ENCODE results near the gene TRPV6. TPM values are rescaled to one million over a fixed set of nuclear protein-coding genes. Genes with fewer than 3 reads are reported as not detected.

Gene TRPV6
- total RNA-seq, 2 experiments from 2014 or later, result not detected

DNA sequence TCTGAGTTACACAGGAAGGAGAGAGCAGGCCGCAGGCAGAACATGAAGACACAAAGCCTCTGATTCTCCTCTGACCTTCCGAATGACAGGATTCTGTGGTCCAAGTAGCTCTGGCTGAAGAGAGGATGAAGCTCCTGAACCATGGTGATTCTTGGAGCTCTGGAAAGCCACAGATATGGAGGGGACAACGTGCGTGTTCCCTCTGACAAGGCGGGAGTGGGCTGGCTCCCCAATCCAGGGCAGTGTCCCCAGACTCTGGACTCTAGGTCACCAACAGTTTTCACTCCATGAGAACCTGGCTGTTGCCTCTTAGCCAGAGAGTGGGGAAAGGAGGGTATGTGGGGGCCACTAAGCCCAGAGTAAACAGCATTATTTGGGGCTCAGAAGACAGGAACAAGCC lies 7.4 kb upstream of the TRPV6 start:
- ChIA-PET POLR2A (no interaction called here), CTCF (interaction anchor here (0.5 kb wide), 1 partner anchor 173 kb away, joined by 3 read pairs; no protein-coding TSS in a partner anchor)
- Mint-ChIP-seq H3K27ac (no peak overlapping the region), H3K4me1 (no peaks in the 10 kb centered on the region), H3K4me3 (no peak overlapping the region), H3K36me3 (ENCODE audit: low read depth) (no peaks in the 10 kb centered on the region), H3K27me3 (peaks cover 4% of the 10 kb centered on the region), H3K9me3 (ENCODE audit: low read depth) (no peaks in the 10 kb centered on the region)
- intact Hi-C loops (cut with DNase I, micrococcal nuclease), result no loop called here
- ATAC-seq (no peak), DNase-seq (no peak)

- peaks cover 4% of the 10 kb centered on the region for H3K27me3 Mint-ChIP-seq
- no peak for ATAC-seq
- no peak overlapping the region for H3K4me3 Mint-ChIP-seq
- H3K4me1 Mint-ChIP-seq, result no peaks in the 10 kb centered on the region
- no peak overlapping the region for H3K27ac Mint-ChIP-seq
- H3K36me3 Mint-ChIP-seq (ENCODE audit: low read depth), result no peaks in the 10 kb centered on the region
- POLR2A ChIA-PET, result no interaction called here
- intact Hi-C loops (cut with DNase I, micrococcal nuclease), result no loop called here
- H3K9me3 Mint-ChIP-seq (ENCODE audit: low read depth), result no peaks in the 10 kb centered on the region
- DNase-seq, result no peak
- CTCF ChIA-PET, result interaction anchor here (0.6 kb wide), 1 partner anchor 337 kb away, joined by 3 read pairs; no protein-coding TSS in a partner anchor
These were observed 6.0 kb upstream of the TRPV6 start for GRCh38 chr7:142891490-142892082.

DNA sequence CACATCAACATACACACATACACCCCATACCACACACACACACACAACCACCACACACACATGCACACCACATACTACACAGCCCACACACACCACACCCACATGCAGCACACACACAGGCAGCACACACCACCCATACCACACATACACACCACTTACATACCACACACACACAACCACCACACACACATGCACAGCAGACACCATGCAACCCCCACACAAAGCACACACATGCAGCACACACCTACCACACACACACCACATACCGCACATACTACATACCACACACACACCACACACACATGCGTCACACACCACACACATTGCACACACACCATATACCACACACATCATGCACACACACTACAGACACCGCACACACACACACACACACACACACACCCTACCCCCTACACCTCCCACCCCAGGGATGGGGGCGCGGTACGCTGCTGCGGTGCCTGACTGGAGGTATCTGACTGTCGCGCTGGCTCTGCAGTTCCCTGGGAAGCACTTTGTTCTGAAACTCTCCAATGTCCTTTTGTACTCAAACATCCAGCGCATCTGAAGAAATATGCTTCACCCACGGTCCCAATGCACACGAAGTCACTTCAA lies 5.4 kb upstream of the TRPV6 start:
- Mint-ChIP-seq H3K27ac (no peak overlapping the region), H3K4me3 (no peak overlapping the region), H3K36me3 (ENCODE audit: low read depth) (no peaks in the 10 kb centered on the region), H3K27me3 (peaks cover 4% of the 10 kb centered on the region), H3K4me1 (no peaks in the 10 kb centered on the region), H3K9me3 (ENCODE audit: low read depth) (no peaks in the 10 kb centered on the region)
- ATAC-seq, result no peak
- POLR2A ChIA-PET, result no interaction called here
- DNase-seq, result no peak
- intact Hi-C loops (cut with DNase I, micrococcal nuclease), result no loop called here
- CTCF ChIA-PET, result interaction anchor here (0.6 kb wide), 1 partner anchor 336 kb away, joined by 3 read pairs; no protein-coding TSS in a partner anchor

GRCh38 chr7:142889816-142890215 lies 4.3 kb upstream of the TRPV6 start:
- Mint-ChIP-seq H3K9me3 (ENCODE audit: low read depth) (no peaks in the 10 kb centered on the region), H3K4me1 (no peaks in the 10 kb centered on the region), H3K4me3 (no peak overlapping the region), H3K27me3 (peaks cover 4% of the 10 kb centered on the region), H3K27ac (no peak overlapping the region), H3K36me3 (ENCODE audit: low read depth) (no peaks in the 10 kb centered on the region)
- DNase-seq, result no peak
- ATAC-seq, result peak; percentile 26
- POLR2A ChIA-PET, result no interaction called here
- CTCF ChIA-PET, result no interaction called here
- intact Hi-C loops (cut with DNase I, micrococcal nuclease), result no loop called here

- ATAC-seq (no peak), DNase-seq (no peak)
- intact Hi-C loops (cut with DNase I, micrococcal nuclease), result loop anchor here in 1 of 2 experiments (1.0 kb wide), 1 partner anchor 11 kb away; no protein-coding TSS in a partner anchor
- no peaks in the 10 kb centered on the region for H3K4me1 Mint-ChIP-seq
- no peak overlapping the region for H3K27ac Mint-ChIP-seq
- no peak overlapping the region for H3K4me3 Mint-ChIP-seq
- peaks cover 4% of the 10 kb centered on the region for H3K27me3 Mint-ChIP-seq
- ChIA-PET CTCF (interaction anchor here (0.7 to 1.4 kb wide), 5 partner anchors 13 to 121 kb away, joined by 3 to 4 read pairs (median 3); no protein-coding TSS in a partner anchor), POLR2A (no interaction called here)
- H3K9me3 Mint-ChIP-seq (ENCODE audit: low read depth), result no peaks in the 10 kb centered on the region
- H3K36me3 Mint-ChIP-seq (ENCODE audit: low read depth), result no peaks in the 10 kb centered on the region
These were observed 1.9 kb upstream of the TRPV6 start for GRCh38 chr7:142887282-142888015.

- ATAC-seq (no peak), DNase-seq (no peak)
- ChIA-PET CTCF (interaction anchor here (1.1 to 1.4 kb wide), 3 partner anchors 14 to 122 kb away, joined by 3 to 4 read pairs (median 3); no protein-coding TSS in a partner anchor), POLR2A (no interaction called here)
- intact Hi-C loops (cut with DNase I, micrococcal nuclease), result loop anchor here in 1 of 2 experiments (1.0 kb wide), 1 partner anchor 11 kb away; no protein-coding TSS in a partner anchor
- H3K36me3 Mint-ChIP-seq (ENCODE audit: low read depth), result no peaks in the 10 kb centered on the region
- H3K27me3 Mint-ChIP-seq, result peaks cover 4% of the 10 kb centered on the region
- no peaks in the 10 kb centered on the region for H3K4me1 Mint-ChIP-seq
- no peaks in the 10 kb centered on the region for H3K9me3 Mint-ChIP-seq (ENCODE audit: low read depth)
- H3K27ac Mint-ChIP-seq, result no peak overlapping the region
- H3K4me3 Mint-ChIP-seq, result no peak overlapping the region
These were observed 1.3 kb upstream of the TRPV6 start for GRCh38 chr7:142886866-142887265.

DNA sequence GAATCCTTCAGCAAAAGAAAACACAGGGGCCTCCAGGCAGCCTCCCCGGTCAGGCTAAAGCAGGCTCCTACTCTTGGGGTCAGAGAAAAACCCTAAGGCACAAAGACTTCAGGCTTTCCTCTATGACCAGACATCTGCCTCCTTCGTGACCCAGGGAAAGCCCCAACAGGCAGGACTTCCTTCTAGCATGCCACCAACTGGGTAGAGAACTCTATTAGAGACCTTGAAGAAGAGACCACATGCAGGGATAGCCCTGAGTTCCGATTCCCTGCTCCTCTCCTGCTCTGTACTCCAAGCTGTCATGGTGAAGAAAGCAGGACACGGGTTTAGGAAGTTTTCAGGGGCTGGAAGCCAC lies 1.3 kb downstream of the TRPV6 start:
- Mint-ChIP-seq H3K27ac (no peak overlapping the region), H3K36me3 (ENCODE audit: low read depth) (no peaks in the 10 kb centered on the region), H3K27me3 (peaks cover 4% of the 10 kb centered on the region), H3K4me1 (no peaks in the 10 kb centered on the region), H3K9me3 (ENCODE audit: low read depth) (no peaks in the 10 kb centered on the region), H3K4me3 (no peak overlapping the region)
- ATAC-seq, result no peak
- intact Hi-C loops (cut with DNase I, micrococcal nuclease), result loop anchor here in 1 of 2 experiments (5.0 kb wide), 1 partner anchor 347 kb away; no protein-coding TSS in a partner anchor
- DNase-seq, result no peak
- CTCF ChIA-PET, result no interaction called here
- POLR2A ChIA-PET, result no interaction called here

- ChIA-PET CTCF (interaction anchor here (0.8 kb wide), 1 partner anchor 171 kb away, joined by 4 read pairs; no protein-coding TSS in a partner anchor), POLR2A (no interaction called here)
- H3K27me3 Mint-ChIP-seq, result peaks cover 4% of the 10 kb centered on the region
- H3K9me3 Mint-ChIP-seq (ENCODE audit: low read depth), result no peaks in the 10 kb centered on the region
- intact Hi-C loops (cut with DNase I, micrococcal nuclease), result loop anchor here in 1 of 2 experiments (5.0 kb wide), 1 partner anchor 346 kb away; no protein-coding TSS in a partner anchor
- H3K36me3 Mint-ChIP-seq (ENCODE audit: low read depth), result no peaks in the 10 kb centered on the region
- H3K4me1 Mint-ChIP-seq, result no peaks in the 10 kb centered on the region
- DNase-seq (no peak), ATAC-seq (no peak)
- no peak overlapping the region for H3K27ac Mint-ChIP-seq
- H3K4me3 Mint-ChIP-seq, result no peak overlapping the region
These were observed 1.8 kb downstream of the TRPV6 start for GRCh38 chr7:142883571-142884285.

DNA sequence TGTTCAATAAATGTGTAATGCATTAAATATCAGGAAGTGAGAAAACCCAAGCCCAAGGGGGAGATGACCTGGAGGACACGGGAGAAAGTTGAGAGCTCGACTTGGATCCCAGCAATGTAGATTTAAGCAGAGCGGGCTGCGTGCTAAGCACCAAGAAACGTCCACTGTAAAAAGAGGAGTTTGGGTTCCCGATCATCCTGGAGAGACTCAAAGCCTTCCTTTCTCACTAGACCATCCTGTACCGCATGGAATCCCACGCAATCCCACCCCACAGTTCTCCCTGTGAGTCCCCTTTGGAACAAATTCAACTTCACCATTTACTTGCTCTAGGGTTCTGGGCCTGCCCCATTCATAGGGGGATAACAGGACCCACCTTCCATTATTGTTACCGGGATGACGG lies 2.4 kb downstream of the TRPV6 start:
- Mint-ChIP-seq H3K4me1 (no peaks in the 10 kb centered on the region), H3K9me3 (ENCODE audit: low read depth) (no peaks in the 10 kb centered on the region), H3K27me3 (peaks cover 4% of the 10 kb centered on the region), H3K4me3 (no peak overlapping the region), H3K27ac (no peak overlapping the region), H3K36me3 (ENCODE audit: low read depth) (no peaks in the 10 kb centered on the region)
- intact Hi-C loops (cut with DNase I, micrococcal nuclease), result loop anchor here in 1 of 2 experiments (5.0 kb wide), 1 partner anchor 346 kb away; no protein-coding TSS in a partner anchor
- DNase-seq (no peak), ATAC-seq (no peak)
- POLR2A ChIA-PET, result no interaction called here
- CTCF ChIA-PET, result interaction anchor here (0.6 to 2.6 kb wide), 3 partner anchors 10 to 469 kb away, joined by 3 to 15 read pairs (median 4); no protein-coding TSS in a partner anchor

DNA sequence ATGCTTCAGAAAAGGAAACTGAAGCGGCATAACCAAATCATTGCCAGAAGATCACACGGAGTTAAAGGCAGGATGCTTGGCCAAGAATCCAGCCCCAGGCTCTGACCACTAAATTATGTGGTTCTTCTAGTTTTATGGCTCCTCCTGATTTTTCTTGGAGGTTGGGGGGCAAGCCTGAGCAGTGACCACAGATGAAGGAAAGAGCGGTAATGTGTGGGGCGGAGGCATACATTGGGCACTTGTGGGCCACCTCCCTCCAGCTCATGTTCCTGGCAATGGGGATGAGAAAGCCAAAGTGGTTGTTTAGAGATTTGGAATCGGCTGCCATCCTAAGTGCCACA lies 3.2 kb downstream of the TRPV6 start:
- no peak overlapping the region for H3K27ac Mint-ChIP-seq
- no peaks in the 10 kb centered on the region for H3K4me1 Mint-ChIP-seq
- ChIA-PET POLR2A (no interaction called here), CTCF (interaction anchor here (0.6 to 2.6 kb wide), 7 partner anchors 10 to 396 kb away, joined by 3 to 15 read pairs (median 4); no protein-coding TSS in a partner anchor)
- peaks cover 4% of the 10 kb centered on the region for H3K27me3 Mint-ChIP-seq
- no peak for DNase-seq
- no peaks in the 10 kb centered on the region for H3K9me3 Mint-ChIP-seq (ENCODE audit: low read depth)
- H3K4me3 Mint-ChIP-seq, result no peak overlapping the region
- ATAC-seq, result no peak
- intact Hi-C loops (cut with DNase I, micrococcal nuclease), result loop anchor here in 1 of 2 experiments (5.0 kb wide), 1 partner anchor 345 kb away; no protein-coding TSS in a partner anchor
- no peaks in the 10 kb centered on the region for H3K36me3 Mint-ChIP-seq (ENCODE audit: low read depth)
